Brain pericyte (primary cell): Measurements from ENCODE around the gene SIL1.
"Not testable (repeated sequence)": the region's sequence is repeated elsewhere in the genome, so short reads cannot be mapped to it uniquely, and the experiment has no call there.

ENCODE experiments used
- DNase-seq: peaks from one replicate; pipeline ENCODE4 v3.0.0-alpha.2; 2012; ENCODE audit warnings: low read depth, low spot score

The SIL1 gene

DNA sequence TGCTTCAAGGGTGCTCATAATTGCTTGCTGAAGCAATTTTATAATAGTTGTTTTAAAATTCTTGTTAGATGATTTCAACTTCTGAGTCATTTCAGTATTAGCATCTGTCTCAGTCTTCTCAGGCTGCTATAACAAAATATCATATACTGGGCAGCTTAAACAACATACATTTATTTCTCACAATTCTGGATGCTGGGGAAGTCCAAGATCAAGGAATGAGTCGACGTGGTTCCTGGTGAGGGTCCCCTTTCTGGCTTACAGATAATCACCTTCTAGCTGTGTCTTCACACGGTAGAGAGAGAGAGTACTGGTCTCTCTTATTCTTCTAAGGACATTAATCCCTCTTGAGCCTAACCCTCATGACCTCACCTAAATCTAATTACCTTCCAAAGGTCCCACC is 160.4 kb downstream of the SIL1 start:
- DNase-seq: no peak

DNA sequence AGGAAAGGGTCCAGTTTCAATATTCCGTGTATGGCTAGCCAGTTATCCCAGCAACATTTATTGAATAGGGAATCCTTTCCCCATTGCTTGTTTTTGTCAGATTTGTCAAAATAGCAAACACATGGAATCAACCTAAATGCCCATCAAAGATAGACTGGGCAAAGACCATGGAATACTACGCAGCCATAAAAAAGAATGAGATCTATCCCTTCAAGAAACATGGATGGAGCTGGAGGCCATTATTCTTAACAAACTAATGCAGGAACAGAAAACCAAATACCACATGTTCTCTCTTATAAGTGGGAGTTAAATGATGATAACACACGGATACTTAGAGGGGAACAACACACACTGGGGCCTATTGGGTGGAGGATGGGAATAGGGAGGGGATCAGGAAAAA is 161.8 kb downstream of the SIL1 start:
- not testable (repeated sequence) for DNase-seq

DNA sequence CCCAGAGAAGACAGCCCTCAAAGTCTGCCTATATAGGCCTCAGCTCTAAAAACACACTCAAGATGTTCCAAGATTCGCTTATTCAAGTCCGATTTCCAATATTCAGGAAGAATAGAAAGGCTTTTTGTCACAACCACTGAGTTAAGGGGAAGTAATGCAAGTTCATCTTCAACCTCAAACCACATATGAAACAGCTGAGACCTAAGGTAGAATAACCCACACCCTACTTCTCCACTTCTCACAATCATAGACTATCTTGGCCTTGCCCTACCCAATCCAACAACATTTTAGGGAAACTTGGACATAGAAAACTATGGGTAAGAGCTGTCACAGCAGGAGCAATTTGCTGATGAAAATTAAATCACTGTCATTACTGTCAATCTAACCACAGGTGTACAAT is 171.0 kb downstream of the SIL1 start:
- no peak for DNase-seq

DNA sequence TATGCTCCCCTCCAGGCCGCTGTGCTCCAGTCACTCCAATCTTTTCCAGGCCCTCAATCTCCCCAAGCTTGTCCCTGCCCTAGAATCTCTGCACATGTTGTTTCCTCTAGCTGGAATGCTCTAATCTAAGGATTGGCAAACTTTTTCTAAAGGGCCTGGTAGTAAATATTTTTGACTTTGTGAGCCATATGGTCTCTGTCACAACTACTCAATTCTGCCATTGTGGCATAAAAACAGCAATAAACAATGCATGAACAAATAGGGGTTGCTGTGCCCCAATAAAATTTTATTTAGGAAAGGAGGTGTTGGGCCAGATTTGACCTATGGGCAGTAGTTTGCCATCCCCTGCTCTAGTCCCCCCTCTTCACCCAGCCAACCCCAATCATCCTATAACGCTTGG is 172.5 kb downstream of the SIL1 start:
- DNase-seq: no peak

DNA sequence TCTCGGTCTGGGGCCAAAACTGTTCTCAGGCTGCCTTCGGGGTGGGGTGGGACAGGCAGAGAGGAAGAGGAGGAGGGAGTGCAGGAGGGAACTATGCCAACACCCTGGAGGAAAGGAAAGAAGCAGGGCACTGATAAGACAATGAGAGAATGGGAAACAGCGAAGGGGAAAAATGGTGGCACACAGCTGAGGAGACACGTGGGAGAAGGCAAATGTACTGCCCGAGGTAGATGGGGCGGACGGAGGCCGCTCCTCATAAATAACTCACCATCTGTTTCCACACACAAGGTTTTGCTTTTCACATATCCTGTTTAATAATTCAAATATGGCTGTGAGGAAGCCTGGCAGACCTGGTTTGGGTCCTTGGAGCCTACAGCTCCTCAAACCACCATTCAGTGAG is 174.9 kb downstream of the SIL1 start:
- no peak for DNase-seq

DNA sequence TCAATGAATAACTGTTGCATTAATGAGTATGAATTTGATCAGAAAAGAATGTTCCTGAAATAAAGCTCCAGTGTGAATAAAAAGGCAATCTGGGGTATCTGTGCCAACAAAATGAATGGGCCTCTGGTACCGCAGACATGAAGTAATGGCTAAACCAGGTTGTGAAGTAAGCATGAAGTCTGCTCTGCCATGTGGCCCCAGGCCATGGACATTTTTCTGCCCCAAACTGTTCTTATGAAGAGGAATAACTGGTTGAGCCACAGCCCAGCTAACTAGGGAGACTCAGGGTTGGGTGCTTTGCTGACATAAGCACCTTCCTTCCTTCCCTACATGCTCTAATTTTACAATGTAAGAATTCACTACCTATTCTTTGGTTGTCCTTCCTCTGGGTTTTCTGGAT is 175.6 kb downstream of the SIL1 start:
- DNase-seq: no peak

DNA sequence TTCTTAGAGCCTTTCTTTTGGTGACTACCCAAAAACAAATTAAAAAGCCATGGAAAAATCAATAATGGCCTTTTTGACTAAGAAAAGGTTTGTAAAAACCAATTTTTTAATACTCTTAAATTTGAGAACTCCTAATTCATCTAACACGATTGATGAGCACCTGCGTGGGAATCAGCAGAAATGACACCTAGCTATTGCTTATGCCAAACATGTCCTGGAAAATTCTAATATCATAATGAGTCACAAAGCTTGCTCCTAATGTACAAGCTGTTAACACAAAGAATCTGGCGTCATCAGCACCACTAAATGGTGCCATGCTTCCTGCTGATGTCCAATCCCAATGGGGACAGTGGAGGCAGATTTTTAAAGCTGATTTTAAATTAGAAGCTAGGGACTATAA is 176.8 kb downstream of the SIL1 start:
- no peak for DNase-seq

DNA sequence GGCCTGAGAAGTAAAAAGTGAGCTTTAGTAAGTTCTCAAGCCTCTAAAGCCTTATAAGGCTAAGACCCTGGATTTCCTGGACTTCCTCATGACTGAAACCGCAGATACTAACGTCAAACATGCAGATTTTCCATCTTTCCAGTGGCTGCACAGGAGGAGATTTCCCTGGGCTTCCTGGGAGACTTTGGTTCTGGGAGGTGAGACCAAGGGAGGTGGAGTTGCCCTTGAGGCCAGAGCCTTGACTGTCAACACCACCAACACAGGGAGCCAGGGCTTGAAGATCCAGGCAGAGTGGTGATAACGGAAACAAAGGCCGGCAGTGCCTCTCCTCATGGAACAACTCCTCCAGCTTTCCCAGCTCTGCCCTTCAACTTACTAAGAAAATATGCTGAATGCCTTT is 178.3 kb downstream of the SIL1 start:
- DNase-seq: no peak

DNA sequence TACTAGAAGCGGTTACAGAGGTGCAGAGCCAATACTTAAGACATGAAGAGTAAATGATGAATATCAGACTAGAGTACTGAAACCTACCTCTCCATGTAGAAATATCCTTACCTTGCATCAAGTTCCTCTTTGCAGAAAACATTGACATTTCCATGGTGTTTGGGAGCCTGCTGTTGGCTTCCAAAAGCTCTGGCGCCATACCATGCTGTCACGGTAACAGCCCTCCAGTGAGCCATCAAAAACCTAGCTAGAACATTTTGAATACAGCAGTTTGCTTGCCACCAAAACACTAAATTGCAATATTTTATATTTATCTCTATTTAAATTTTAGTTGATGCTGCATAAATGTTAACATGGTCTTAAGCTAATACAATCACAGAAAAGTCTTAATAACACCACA is 179.0 kb downstream of the SIL1 start:
- DNase-seq: no peak

DNA sequence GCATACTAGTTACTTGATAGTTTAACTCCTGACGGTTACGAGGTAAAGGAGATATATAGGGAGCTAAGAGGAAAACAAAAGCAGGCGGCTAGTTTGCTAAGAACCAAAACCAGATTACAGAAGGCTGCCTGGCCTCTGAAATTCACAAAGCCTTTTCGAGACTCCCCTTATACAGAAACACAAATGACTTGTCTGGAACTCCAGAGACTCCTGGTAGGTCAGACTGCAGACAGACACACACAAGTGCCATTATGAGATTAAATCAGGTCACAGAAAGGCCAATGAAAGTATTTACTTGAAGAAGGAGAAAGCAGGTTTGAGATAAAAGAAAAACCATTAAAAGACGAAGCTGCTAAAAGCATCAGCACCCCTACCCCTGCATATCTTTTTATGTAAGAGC is 180.5 kb downstream of the SIL1 start:
- DNase-seq: no peak

DNA sequence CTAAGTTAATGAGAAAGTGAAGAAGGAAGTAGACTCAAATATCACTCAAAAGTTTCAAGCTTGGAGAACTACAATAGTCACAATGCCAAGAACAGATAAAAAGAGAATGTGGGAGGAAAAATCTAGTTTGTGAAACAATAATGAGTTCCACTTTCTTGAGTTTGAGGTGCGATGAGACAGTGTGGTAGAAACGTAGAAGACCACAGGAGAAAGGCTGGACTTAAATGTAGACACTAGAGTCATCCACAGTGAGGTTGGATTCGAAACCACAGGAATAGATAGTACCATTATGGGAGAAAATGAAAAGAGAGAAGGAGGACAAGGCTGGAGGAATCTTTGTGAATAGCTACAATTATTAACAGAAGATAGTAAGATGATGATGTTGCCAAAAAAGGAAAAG is 182.0 kb downstream of the SIL1 start:
- DNase-seq: no peak

DNA sequence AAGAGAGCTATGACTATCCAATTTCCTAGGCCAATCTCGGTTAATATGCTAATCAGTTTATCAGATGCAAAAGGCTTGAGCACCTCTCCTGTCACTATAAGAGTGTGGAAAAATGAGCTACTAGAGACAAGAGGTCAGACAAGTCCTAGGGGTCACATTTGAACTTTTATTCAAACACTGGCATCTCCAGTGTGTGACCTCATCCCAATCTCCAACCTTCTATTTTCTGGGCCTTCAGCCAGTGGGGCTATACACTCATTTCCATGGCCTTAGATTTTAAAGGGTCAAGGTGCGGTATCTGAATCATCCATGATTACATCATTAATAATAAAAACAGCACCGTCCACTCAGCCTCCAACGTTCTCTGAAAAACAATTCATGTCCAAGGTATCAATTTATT is 183.4 kb downstream of the SIL1 start:
- no peak for DNase-seq

DNA sequence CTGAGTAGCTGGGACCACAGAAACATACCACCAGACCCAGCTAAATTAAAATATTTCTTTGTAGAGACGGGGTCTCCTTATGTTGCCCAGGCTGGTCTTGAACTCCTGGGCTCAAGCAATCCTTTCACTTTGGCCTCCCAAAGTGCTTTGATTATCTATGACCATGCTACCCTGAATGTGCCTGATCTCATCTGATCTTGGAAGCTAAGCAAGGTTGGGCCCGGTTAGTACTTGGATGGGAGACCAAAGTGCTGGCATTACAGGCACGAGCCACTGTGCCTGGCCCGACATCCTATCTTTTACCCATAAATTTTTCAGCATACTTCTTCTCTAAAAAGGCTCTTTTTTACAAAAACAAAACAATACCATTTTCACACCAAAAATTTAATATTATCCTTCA is 186.0 kb downstream of the SIL1 start:
- no peak for DNase-seq

DNA sequence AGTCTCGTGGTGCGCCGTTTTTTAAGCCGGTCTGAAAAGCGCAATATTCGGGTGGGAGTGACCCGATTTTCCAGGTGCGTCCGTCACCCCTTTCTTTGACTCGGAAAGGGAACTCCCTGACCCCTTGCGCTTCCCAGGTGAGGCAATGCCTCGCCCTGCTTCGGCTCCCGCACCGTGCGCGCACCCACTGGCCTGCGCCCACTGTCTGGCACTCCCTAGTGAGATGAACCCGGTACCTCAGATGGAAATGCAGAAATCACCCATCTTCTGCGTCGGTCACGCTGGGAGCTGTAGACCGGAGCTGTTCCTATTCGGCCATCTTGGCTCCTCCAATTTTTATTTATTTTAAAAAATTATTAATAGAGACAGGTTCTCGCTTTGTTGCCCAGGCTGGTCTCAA is 187.0 kb downstream of the SIL1 start:
- DNase-seq: not testable (repeated sequence)

DNA sequence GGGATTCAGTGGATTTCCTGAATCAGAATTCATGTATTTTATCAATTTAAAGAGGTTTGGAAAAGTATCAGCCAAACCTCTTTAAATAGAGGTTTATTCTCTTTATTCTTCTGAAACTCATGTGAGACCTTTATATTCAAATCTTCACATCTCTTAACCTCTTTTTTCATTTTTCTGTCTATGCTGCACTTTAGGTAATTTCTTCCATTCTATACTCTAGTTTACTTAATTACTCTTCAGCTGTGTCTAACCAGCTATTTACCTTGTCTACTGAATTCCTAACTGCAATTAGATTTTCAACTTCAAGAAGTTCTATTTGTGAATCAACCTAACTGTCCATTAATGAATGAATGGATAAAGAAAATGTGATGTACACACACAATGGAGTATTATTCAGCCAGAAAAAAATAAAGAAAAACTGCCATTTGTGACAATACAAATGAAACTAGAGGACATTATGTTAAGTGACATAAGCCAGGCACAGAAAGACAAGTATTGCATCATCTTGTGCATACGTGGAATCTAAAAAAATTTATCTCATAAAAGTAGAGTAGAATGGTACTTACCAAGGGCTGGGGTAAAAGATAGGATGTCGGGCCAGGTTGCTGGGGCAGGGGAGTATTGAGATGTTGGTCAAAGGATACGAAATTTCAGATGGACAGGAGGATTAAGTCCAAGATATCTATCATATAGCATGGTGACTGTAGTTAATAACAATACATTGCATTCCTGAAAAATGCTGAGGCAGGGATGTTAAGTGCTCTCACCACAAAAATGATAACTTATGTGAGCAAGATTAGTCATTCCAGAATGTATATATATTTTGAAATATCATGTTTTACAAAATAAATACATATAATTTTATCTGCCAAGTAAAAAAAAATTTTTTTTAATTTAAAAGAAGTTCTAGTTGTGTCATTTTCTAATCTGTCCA is 193.5 kb downstream of the SIL1 start:
- no peak for DNase-seq

DNA sequence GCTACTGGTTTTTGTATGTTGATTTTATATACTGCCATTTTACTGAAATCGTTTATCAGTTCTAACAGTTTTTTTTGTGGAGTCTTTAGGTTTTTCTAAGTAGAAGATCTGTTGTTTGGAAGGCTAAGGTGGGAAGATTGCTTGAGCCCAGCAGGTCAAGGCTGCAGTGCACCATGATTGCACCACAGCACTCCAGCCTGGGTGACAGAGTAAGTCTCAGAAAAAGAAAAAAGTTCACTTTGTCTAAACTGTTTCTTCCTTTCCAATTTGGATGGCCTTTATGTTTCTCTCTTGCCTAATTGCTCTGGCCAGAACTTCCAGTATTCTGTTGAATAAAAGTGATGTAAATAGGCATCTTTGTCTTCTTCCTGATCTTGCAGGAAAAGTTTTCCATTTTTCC is 198.5 kb downstream of the SIL1 start:
- no peak for DNase-seq

DNA sequence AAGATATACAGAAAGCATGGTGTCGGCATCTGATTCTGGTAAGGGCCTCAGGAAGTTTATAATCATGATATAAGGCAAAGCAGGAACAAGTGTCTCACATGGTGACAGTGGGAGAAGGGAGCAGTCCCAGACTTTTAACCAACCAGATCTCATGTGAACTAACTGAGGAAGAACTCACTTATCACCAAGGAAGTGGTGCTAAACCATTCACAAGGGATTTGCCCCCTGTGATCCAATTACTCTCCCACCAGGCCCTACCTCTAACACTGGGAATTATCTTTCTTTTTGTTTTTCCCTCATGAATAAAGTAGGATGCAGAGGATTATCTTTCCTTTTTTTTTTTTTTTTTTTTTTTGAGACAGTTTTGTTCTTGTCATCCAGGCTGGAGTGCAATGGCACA is 199.6 kb downstream of the SIL1 start:
- DNase-seq: no peak

DNA sequence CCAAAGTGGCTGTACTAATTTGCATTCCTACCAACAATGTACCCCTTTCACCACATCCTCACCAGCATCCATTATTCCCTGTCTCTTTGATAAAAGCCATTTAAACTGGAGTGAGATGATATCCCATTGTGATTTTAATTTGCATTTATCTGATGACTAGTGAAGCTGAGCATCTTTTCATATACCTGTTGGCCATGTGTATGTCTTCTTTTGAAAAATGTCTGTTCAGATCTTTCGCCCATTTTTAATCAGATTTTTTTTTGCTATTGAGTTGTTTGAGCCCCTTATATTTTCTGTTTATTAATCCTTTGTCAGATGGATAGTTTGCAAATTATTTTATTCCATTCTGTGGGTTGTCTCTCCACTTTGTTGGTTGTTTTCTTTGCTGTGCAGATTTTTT is 202.0 kb downstream of the SIL1 start:
- no peak for DNase-seq

DNA sequence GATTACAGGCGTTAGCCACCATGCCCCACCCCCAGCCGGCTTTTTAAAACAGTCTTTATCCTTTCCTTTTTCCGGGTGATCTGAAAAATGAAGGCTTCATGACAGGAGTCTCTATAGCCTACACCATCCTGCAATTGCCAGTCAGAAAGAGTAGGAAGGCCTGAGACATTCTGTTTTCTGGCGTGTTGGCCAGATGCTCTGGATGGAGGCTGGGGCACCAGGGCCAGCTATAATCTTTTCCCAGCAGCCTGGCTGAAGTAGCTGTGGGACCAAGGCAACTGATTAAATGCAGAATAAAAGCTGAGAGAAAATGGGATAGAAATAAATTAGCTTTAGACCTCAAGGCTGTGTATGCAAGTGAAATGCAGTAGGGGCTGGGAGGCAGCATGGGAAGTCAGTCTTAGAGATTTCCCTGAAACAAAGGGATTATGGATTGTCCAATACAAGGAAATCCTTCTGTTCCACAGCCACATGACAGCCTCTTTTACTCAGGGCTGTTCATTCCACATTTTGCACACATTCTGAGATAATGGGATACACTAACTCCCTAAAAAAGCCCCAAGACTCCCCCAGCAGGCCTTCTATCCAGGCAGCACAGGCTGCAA is 207.1 kb downstream of the SIL1 start:
- no peak for DNase-seq

DNA sequence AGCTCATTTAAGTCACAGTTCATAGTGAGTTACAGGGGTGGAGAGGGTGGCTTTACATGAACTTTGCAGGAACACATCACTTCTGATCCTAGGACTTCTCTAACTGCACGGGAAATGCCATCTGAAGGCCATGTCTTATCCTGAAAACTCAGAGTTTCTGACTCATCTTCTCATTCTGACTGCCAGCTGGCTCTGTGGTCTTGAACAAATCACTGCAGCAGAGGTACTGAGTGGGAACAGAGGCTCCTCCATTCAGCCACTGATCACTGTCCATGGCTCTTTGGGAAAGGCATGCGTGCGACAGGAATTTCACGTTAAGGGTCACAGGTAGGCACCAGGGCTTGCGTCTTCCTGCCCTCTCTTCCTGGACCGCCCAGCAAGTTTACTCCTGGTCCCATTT is 208.4 kb downstream of the SIL1 start:
- no peak for DNase-seq

DNA sequence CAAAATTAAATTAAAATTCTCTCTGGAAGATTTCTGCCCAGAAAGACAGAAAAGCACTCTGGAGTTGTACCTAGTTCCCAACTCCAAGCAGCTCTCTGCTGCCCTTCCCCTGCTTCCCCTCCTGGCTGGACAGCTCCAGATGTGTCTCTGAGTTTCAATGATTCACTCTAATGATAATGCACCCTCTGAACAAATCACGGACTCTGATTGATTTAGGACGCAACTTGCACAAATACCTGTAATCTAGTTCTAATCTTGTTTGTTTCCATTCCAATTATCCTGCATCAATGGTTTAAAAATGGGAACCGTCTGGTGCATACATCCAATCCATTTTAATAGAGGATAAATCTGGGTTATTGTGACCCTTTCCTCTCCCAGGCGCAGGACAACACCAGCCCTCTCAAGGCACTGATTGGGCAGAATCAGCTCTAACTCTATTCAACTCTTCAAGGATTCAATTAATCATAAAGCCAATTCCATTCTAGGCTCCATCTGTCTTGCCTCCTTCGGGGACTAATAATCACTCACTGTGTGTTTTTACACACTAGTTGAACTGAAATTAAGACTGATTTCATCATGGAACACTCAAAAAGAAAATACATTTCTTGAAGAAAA is 211.9 kb downstream of the SIL1 start:
- no peak for DNase-seq

DNA sequence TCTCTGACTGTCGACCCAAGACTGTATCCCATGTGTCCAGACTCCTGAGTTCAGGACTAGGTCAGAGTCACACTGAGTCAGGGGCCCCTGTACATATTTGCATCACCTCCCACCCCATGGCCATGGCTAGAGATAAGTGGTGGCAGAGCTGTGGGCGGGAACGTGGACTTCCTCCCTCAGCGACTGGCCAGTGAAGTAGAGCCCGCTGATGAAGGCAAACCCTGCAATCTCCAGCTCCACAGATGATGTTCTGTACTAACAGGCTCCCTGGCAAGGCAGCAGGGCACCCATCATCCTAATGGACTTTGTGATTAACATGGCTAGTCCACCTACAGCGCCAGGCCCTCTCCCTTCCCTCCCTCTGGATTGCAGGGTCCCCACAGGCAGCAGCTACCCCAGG is 212.5 kb downstream of the SIL1 start:
- DNase-seq: no peak

DNA sequence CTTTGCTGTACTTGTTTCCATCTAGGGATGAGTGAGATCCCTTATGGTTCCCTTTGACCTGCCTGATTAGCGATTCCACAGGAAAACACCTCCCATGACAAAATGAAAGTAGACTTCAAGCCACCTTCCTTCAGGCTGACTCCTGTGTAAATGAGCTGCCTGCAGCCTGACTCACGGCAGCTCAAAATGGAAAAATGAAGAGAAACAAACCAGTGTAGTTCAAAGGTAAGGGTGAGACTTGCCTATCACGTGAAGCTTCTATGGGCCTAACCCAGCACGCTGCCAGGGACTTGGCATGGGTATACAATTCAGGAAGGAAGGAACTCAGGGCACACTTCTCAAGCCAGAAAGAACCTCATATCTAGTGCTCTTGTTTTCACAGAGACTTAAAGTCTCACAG is 212.9 kb downstream of the SIL1 start:
- DNase-seq: no peak
